Epithelial cell of esophagus (primary cell): ENCODE measurements around the gene FARSB.
A peak's percentile ranks its signal among the peaks of the same experiment; 100 is the strongest.

Experiments
- DNase-seq: peaks from one replicate; pipeline ENCODE4 v3.0.0; 2010; ENCODE audit warnings: low read depth
- H3K4me3 ChIP-seq: 2 replicates; pipeline ENCODE4 v1.5.1; 2011; ENCODE audit warnings: mild to moderate bottlenecking, low read length, control low read depth
- TF ChIP-seq, protein P1 (sequence below): IDR thresholded peaks from 2 replicates; pipeline ENCODE4 v1.5.1; 2011; ENCODE audit warnings: low read depth, mild to moderate bottlenecking, low read length, control low read depth, inconsistent platforms; ENCODE audit not compliant: insufficient read depth; ENCODE audit errors: missing control alignments

The FARSB gene

DNA sequence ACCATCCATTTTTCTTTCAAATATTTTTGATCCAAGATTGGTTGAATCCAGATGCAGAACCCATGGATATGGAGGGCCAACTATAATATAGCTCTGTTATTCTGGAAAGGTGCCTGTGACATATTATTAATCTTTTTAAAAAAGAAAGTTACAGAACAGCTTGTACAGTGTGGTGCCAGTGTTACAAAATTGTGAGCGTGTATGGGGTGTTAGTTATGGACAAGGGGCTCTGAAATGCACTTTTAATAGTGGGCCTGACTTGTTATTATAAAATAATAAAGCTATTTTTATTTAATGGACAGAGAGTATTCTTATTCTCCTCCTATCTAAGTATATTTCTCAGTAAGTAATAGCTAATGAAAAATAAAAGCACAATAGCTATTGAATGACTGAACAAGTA lies 111.2 kb downstream of the FARSB start:
- H3K4me3 ChIP-seq = no peak overlapping the region
- no peak for DNase-seq
- TF ChIP-seq, protein P1, sequence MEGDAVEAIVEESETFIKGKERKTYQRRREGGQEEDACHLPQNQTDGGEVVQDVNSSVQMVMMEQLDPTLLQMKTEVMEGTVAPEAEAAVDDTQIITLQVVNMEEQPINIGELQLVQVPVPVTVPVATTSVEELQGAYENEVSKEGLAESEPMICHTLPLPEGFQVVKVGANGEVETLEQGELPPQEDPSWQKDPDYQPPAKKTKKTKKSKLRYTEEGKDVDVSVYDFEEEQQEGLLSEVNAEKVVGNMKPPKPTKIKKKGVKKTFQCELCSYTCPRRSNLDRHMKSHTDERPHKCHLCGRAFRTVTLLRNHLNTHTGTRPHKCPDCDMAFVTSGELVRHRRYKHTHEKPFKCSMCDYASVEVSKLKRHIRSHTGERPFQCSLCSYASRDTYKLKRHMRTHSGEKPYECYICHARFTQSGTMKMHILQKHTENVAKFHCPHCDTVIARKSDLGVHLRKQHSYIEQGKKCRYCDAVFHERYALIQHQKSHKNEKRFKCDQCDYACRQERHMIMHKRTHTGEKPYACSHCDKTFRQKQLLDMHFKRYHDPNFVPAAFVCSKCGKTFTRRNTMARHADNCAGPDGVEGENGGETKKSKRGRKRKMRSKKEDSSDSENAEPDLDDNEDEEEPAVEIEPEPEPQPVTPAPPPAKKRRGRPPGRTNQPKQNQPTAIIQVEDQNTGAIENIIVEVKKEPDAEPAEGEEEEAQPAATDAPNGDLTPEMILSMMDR = no peak

DNA sequence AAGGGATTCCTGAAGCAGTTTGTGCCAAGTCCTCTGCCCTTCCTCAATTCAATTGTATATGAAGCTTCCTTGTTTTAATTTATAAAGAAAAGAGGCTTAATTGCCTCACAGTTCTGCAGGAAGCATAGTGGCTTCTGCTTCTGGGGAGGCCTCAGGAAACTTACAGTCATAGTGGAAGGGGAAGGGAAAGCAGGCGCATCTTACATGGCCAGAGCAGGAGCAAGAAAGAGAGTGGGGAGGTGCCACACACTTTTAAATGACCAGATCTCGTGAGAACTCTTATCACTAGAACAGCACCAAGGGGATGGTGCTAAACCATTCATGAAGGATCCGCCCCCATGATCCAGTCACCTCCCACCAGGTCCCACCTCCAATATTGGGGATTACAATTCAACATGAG lies 117.4 kb downstream of the FARSB start:
- TF ChIP-seq, protein P1 = no peak
- H3K4me3 ChIP-seq = no peak overlapping the region
- DNase-seq = no peak

DNA sequence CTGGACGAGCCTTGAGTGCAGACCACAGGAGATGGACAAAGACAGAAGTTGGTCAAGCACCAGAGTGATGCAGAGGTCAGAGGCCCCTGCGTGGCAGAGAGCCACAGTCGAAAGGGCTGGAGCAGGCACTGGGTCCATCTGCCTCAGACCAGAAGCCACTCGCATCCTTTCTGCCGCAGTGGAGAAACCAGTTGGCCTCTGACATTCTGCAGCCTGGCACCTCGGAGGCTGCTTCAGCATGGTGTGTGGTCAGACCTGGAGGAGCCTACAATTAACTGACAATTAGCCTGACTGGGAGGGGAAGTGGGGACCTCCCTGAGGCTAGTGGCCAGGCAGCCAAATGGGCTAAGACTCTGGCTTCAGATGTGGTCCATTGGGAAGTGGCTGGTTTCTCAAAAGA lies 120.4 kb downstream of the FARSB start:
- TF ChIP-seq, protein P1 = no peak
- no peak overlapping the region for H3K4me3 ChIP-seq
- DNase-seq = no peak

- no peak overlapping the region for H3K4me3 ChIP-seq
- TF ChIP-seq, protein P1 = no peak
- peak; percentile 94 for DNase-seq
Observed at GRCh38 chr2:222532315-222532714, 123.6 kb downstream of the FARSB start.

- TF ChIP-seq, protein P1 = no peak
- H3K4me3 ChIP-seq = no peak overlapping the region
- DNase-seq = no peak
Observed at GRCh38 chr2:222526480-222527277, 129.2 kb downstream of the FARSB start.

- no peak overlapping the region for H3K4me3 ChIP-seq
- TF ChIP-seq, protein P1 = no peak
- DNase-seq = no peak
Observed at GRCh38 chr2:222525811-222526210, 130.1 kb downstream of the FARSB start.
